HG03342 (cell line): ENCODE data around the gene FAM53B.
A peak's percentile ranks its signal among the peaks of the same experiment; 100 is the strongest.

ENCODE experiments used
- ATAC-seq: cut with Tn5 transposase; IDR thresholded peaks from one replicate; pipeline ENCODE4 v1.9.1; 2021; ENCODE audit warnings: mild to moderate bottlenecking, moderate library complexity; ENCODE audit not compliant: unreplicated experiment

FAM53B gene

DNA sequence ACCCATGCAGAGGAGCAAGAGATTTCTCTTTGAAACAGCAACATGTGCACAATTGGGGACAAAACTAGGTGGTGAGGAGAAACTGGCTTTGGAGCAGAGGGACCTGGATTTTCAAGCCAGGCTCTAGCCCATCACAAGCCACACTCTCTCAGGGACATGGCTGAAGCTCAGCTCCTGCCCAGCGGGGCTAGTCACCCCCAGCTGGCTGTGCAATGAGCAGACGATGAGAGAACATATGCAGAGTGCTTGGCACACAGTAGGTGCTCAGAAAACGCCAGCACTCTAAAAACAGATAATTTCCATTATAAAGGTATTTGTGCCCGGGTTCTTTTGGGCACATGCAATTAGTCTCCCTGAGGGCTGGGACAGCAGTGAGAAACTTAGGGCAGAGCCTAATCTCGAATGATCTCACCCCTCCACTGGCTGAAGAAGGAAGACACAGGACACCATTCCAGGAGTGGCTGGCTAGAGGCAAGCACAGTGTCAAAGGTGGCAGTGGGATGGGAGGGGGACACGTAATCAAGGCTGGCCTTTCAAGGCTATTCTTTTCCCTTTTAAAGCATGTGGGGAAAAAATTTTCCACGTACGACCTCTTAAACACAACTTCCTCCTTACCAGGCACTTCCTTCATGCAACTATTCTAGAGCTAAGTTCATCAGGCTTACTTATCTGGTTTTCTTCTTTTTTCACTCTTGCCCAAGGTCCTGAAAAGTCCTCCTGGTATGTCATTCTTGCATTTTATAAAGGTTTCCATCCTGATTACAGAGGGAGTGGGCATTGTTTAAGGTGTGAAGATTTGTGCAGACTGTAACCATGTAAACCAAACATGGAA, 15.1 kb downstream of the FAM53B start:
- ATAC-seq: no peak

DNA sequence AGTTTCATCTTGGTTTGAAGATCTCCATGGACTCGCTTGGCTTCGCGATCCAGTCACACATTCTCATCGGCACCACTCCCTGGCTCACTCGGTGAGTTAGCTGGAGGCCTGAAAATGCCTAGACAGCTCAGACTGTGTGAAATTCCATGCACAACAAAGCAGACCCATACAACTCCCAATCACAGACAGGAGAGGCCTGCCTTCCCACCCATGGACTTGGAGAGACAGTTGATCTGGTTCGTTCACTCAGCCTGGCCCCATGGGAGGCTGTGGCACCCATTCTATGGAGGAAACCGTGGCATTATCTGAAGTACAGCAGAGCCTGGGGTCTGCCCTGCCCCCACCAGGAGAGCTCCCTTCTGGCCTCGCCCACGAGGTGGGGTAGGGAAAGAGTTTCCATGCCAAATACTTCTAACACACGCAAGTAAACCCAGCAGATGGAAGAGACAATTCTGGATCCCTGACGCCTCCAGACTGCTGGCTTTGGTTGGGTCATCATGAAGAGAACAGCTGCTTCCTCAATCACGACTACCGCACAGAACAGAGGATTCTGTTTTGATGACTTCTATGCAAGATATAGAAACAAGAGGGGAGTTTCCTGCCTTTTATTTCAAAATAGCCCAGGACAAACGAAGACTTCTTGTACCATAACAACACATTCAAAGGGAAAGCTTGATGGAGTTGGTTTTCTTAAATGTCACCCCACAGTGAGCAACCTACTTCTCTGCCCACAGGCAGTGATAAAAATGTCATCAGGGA, 15.9 kb downstream of the FAM53B start:
- ATAC-seq: peak; percentile 34

DNA sequence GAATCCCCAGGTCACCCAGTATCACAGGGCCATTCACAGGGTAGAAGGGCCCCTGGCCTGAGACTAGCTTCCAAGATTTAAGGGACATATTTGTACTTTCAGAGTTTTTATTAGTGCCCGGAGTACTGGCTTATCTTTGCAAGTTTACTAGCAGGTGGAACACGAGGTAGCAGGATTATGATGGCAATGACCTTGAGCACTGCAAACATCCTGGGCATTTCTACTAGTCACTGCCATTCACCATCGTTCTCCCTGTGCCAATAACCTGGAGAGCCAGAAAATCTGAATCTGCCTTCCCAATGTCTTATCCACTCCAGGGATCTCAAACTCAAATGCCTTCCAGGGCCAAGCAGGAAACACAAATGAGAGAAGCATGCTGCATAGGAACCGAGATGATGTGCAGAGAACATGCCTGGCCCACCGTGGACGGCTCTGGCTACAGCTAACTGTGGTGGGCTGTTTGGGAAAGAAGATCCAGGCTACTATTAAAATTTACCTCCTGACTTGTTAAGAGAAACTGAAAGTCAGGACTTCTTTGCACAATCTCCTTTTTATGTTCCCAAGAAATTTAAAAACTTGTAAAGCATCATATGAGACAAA, 16.7 kb downstream of the FAM53B start:
- no peak for ATAC-seq

DNA sequence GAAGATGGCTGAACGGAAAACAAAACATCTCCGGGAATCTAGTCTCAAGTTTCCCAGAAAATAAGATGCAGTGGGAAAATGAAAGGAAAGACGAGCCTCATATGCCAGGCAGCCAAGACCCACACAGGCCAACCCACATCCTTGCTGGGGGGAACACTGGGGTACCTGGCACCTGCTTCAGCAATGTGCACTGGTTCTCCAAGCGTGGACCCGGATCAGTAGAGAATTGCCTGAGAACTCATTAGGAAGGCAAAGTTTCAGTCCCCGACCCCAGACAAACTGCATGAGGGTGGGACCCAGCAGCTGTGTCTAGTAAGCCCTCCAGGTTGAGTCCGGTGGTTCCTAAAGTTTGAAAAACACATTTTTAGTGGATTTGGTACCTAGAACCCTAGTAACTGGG, 18.4 kb downstream of the FAM53B start:
- ATAC-seq: no peak

DNA sequence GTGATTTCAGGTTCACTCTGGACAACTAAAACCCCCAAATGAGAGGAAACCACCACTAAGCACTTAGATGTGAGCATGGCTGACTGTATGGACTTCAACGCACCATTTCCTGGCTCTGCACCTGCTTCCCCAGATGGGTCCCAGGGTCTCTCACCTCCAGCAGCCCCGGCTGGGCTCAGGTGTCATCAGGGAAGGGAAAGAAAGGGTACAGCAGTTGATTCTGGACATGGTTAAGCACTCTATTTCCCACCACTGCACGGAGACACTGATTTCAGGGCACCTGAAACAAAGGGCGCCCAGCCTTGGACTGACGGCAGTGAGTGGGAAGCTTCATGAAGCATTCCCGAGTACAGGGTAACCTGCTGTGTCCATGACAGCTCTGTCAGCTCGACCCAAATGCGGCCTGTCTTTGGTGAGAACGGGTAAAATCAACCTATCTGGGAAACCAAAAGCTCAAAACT, 19.0 kb downstream of the FAM53B start:
- ATAC-seq: no peak

DNA sequence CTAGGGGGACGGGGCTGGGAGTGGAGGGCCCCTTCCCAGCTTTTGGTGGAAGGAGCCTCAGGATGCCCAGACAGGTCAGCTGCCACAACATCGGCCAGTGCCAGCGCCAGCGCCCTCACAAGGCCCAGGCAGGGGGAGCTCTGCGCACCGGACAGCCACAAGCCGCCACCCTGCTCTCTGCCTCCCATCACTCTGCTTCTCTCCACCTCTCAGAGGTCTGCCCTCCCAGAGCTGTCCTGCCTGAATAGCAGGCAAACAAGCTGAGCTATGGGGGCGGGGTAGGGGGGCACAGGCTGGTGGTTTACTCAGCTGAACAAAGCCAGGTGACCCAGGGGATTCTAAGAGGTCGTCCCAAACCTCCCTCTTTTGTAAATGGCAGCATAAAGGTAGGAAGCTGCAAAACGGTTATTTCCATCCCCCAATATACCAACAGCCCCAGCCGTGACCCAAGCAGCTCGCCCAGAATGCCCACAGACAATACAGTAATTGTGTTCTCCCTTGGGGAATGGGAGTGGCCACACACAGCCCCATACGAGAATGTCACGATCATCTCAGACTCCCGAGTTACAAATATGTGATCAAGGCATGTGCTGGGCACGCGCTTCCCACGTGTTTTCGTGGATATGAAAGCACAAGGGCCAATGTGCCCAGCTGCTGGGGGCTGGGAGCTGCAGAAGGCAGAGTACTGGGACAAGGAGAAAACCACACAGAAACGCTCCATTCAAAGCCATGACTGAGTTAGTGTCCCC, 19.7 kb downstream of the FAM53B start:
- ATAC-seq: no peak

DNA sequence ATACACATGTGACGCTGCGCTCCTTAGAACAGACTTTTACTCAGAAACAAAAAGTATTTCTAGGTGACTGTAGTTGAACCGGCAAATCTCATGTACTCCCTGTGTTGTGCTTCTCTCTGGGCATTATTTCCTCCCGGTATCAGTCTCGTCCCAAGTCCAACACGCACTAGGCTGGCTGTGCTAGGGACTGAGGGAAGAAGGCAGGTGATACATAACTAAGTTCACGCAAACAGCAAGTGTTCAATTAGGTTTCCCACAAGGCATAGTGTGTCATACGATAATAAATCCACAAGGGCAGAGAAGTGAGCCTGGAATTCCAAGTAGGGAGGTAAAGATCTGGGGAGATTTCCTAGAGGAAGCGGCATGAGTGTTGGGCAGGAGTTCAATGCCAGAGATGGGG, 20.4 kb downstream of the FAM53B start:
- ATAC-seq: no peak

DNA sequence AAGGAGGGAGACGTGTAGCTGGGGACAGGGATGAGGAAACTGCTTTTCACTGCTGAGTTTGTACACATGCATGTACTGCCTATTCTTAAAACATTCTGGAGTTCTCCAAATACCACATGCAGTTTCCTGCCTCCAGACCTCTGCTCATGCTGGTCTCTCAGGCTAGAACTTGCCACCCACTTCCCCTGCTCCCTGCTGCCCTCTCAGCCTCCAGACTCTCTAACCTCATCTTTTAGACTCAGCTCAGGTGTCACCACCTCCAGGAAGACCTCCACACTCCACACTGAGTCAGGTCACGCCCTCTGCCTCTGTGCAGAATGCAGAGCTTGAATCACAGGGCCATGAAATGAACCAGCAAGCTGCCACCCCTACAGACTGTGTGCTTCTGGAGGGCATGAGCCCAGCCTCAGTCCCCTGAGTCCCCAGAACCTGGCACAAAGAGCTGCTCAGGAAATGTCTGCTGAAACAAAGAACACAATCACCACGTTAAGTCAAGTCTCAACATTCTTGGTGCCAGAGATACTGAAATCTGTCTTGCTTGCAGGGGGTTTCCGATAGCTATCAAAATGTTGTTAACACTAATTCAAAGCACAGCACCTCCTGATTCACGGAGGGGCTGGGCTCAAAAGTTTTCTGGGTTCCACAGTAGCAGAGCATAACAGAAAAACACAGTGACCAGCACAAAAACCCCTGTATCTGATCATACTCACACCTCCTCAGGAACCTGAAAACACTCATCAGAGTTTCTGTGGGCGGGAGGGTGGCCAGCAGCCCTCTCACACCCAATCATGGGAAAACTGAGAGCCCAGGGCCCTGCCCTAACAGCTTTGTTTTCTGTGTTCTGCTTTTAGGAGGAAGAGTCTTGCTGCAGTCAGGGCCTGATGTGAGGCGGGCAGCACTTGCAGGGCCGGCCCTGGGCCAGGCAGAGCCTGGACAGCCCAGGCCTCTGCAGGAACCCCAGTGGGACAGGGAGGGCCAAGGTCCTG, 21.1 kb downstream of the FAM53B start:
- ATAC-seq: peak; percentile 59

DNA sequence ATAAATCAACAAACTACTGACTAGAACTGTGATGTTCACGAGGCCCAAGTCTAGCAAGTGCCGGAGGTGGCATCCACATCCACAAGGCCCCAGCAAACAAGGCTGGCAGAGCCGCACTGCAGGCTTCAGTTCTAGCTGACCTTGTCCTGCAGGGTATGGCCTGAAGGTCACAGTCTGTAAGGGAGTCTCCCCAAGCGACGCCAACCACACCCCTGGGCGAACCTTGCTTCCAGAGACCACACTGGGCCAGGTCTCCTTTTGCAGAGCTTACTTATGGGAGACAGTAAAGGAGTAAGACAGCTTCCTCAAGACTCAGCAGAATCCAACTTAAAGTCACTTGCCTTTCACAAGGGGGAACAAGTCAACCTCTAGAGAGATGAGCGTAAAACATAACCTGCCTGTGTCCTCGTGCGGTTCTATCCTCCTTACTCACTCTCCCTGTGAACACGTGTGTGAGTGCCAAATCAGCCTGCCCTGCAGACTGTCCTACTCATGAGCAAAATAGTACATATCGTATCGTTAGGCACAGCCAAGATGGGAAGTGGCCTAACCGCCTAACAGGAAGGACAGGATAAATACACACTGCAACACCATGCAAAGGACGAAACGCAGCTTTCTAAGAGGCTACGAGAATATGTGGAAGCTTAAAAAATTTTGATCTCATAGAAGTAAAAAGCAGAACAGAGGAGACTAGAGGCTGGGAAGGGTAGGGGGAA, 22.7 kb downstream of the FAM53B start:
- ATAC-seq: no peak

DNA sequence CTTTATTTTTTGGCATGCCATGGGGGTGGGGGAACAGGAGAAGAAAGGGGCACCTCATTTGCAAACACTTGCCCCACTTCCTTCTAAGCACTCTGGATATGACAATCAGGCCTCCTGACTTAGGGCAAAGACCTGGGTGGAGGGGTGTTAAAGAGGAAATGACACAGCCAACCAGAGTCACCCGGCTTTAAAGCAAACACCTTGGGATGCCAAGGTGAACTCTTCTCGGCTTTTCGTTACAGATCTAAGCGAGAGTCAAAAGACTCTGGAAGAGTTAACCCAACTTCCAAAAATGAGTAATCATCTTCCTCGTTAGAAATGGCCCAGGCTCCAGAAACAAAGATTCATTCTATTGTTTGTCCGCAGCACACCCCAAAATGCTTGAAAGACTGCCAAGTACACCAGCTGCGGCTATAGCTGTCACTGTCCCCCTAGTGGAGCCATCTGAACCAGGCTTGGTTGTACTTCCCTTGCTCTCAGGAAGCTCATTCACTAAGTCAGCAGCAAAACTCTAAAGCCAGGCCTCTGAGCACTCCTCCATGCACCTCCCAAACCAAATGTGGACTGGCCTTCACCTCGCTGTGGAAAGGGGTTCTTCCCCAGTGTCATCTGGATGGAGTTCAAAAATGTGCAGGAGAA, 24.8 kb downstream of the FAM53B start:
- peak; percentile 45 for ATAC-seq

DNA sequence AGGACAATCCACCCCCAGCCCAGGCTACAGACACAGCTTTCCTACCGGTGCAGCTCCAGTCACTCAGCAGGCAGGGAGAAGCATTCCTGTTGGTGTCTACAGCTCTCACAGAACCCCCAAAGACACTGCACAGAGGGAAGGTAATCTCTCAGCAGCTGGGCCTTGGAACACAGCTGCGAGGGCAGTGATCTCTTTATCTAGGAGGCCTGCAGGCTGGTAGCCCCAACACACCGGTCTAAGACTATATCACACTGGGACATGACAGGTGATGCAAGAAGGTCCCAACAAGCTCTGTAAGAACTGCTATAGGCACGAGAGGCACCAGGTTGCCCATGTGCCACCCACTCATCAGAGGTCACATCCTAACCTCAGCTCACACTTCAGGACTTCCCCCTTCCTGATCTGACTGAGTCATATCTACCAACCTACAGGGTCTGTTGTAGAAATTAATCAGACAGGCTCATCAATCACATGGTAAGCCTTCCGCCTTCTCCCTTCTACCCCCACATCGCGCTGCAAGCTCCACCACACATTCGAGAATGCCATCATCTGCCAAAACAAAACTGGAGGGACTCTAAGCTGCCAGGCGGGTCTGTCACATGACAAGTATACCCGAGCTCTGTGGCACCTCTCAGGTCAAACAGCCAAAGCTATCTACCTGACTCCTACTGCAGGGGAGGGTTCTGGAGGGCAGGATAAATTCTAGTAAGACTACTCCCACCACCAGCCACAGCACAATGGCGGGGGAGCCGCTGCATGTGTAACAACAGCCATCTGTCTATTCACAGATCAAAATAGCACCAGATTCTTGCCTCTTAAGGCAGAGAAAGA, 26.1 kb downstream of the FAM53B start:
- peak; percentile 50 for ATAC-seq

DNA sequence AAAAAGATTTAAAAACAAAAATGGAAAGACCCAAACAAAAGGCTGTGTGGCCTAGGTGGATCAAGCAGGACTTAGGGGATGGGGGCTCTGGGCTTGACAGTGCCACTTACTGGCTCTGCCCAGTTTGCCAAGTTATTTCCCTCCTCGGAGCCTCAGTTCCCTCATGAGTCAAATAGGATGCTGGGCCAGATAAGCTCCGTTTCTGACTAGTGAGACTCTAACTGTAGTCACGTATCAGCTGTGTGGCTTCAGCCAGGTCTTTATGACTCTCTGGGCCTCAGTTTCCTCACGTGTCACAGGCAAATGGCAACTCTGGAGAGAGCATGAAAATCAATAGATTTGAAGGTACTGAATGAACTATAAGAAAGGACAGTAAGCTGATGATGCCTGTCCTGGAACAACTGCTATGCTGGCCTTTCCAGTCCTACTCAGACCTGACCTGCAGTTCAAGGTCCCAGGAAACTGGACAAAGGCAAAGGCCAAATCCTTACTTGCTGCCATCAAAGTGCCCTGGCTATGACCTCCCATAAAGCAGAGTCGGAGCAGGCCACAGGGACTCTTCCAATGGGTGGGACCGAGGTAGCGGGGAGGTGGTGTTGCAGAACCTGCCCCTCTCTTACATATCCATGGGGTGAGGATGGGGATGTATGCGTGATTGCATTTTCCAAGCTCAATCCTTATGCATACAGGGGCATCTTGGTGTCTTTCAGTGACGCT, 27.0 kb downstream of the FAM53B start:
- ATAC-seq: no peak

DNA sequence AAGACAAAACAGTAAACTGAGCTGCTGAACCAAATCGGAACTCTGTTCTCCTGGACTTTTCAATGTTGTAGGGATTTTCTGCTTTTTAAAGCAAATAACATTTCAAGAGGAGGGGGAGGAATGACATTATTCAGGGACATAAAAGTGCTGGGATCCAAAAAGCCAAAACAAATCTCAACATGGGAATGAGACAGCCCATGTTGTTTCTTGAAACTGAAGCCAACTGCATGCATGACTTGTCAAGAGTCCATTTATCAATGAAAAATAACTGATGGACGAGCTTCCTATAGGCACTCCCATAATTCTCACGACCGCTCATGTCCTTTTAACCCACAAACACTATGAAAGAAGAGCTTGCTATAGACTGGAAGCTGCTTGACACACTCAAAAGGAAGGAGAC, 27.8 kb downstream of the FAM53B start:
- no peak for ATAC-seq

DNA sequence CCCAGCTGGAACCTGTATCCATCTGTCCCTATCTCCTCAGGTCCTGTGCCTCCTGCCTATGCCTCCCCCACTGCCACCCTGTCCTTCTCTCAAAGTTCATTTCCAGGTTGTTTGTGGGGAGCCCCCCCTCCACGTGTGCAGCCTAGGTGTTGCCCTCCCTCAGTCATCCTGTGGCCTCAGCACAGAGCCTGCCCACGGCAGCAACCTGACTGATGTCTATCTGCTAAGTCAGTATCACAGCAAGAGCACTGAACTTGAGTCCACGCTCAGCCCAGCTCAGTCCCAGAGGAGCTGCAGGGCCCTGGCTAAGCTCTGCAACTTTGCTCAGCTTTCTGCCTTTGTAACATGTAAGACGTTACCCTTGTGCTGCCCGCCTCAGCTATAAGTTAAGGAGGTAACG, 28.7 kb downstream of the FAM53B start:
- no peak for ATAC-seq

DNA sequence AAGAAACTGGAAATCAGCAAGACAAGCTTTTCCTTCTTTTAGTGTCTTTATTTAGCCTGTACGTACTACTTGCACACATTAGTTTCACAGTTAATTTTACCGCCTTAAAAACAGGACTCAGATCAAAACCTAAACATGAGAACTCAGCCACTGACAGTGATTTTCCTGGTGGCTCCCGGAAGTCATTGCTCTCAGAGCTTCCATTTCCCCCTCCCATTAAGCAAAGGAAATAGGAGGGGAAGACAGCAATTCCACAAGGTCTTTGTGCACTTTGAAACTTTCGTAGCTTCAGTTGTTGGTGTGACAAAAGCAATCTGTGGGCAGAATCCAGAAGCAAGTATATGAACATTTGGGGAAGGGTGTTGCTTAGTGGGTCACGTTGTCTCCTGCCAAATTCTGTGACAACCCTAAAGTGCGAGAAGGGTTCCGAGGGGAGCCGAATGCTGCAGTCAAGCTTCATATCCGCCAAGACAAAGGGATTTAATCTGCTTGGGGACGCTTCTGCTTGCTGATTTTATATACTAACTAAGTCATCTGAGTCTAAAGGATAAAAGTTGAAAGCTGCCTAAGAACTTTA, 30.4 kb downstream of the FAM53B start:
- ATAC-seq: no peak

DNA sequence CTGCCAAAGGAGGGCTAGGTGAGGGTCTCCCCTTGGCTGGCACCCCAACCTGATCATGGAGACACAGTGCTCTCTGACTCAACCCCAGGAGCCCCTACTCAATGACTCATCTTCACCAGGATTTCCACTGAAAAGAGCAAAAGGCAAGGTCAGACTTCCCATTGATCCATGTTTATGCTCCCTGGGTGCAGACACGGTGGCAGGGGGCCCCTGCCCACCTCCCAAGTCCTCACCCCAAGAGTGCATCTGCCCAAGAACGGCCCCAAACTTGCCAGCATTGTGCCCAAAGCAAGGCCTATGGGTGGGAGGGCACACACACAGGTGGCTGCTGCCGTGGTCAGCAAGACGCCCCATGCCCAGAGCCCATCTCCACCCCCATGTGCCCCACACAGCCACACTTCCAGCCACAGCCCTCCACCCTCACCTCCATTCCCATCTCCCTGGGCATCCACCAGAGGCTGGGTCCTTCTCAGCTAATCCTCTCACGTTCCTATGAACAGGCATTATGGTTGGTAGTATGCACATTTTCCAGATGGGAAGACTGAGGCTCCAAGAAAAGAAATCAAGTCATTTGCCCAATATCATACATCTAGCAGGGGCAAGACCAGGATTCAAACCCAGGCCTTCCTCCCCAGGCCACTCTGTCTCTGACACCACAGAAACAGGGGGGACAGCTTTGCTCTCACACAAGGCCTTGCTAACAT, 31.3 kb downstream of the FAM53B start:
- no peak for ATAC-seq
